GM19240 (cell line): ENCODE data around the gene OSBPL3.
A peak's percentile ranks its signal among the peaks of the same experiment; 100 is the strongest.
"Not testable (repeated sequence)": the region's sequence is repeated elsewhere in the genome, so short reads cannot be mapped to it uniquely, and the experiment has no call there.

ENCODE experiments used
- DNase-seq: peaks from one replicate; pipeline ENCODE4 v3.0.0; 2011; ENCODE audit warnings: low spot score; ENCODE audit not compliant: insufficient read length

Gene OSBPL3

DNA sequence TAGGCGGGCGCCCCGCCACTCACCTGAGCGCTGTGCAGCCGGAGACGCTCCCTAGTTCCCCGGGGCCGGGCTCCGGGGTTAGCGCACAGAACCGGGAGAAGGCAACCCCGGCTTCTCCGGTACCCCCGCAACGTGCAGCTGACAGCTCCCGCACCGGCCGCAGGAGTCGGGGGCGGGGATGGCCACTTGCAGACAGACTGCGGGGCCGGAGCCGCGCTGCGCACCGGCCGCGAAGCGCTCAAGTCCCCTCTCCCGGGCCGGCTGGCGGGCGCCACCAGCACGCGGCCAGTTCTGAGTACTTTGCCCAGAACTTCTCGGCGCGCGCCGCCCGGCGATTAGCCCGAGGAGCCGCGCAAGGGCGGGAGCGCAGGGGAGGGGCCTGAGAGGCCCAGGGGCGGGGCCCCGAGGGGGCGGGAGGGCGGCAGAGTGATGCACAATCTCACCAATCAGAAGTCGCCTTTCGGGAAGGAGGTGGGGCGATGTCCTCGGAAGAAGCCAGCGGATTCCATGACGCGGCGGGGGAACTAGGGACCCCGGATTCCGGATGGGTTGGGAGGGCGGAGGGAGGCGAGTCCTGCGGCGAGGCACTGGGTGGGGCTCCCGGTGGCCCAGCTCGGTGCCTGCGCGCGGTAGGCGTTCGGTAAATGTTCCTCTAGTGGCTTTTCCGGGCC, at the start of gene OSBPL3:
TSS of gene OSBPL3 (minus strand) at position 316 of the 671 bp plus-strand sequence. CDS start 87,706 bp downstream, outside the sequence.
- DNase-seq = peak; percentile 31

DNA sequence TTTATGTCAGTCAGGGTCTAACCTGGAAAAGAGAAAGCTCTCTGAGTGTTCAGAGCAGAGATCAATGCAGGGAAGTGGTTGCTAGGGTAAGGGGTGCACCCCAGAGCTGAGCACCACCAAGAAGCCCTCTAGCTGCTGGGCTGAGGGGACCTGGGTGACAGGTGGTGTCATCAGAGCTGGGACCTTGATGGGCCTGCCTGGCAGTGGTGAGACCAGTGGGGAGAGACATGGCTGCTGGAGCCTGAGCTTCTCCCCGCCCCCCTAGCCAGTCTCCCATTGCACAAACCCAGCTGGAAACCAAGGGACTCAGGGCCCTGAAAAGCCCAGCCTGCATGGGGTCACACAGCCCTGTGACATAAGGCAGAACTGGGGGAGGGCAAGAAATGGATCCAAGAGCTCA, 49.1 kb upstream of the OSBPL3 start:
- DNase-seq = no peak

- DNase-seq = no peak
Measured at GRCh38 chr7:25028370-25029021, 48.5 kb upstream of the OSBPL3 start.

DNA sequence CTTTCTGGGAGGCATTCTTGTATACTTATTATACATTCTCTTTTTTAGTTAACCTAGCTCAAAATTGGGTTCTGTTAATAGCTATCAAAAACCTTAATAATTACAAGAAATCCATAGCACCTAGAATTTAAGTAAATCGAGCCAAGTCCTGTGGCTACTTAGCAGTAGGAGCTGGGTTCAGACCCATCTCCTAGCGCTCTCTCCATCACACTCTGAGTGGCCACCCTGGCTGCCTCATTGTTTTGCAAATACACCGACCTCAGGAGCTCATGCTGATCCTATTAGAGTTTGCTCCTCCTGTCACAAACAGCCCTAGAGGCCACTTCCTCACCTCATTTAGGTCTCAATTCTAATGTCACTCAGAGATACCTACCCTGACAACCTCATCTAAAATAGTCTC, 46.2 kb upstream of the OSBPL3 start:
- no peak for DNase-seq

- DNase-seq = no peak
Measured at GRCh38 chr7:25025218-25025671, 45.3 kb upstream of the OSBPL3 start.

DNA sequence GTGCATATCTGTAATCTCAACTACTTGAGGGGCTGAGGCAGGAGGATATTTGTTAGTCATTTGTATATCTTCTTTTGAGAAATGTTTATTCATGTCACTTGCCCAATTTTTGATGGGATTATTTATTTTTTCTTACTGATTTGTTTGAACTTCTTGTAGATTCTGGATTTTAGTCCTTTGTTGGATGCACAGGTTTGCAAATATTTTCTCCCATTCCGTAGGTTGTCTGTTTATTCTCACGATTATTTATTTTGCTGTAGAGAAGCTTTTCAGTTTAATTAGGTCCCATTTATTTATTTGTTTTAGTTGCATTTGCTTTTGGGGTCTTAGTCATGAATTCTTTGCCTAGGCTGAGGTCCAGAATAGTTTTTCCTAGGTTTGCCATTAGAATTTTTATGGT, 44.1 kb upstream of the OSBPL3 start:
- DNase-seq = no peak

- not testable (repeated sequence) for DNase-seq
Measured at GRCh38 chr7:25017671-25018070, 37.7 kb upstream of the OSBPL3 start.

GRCh38 chr7:25014756-25015155, 34.8 kb upstream of the OSBPL3 start:
- no peak for DNase-seq

GRCh38 chr7:25012710-25013109, 32.7 kb upstream of the OSBPL3 start:
- DNase-seq = not testable (repeated sequence)

- DNase-seq = no peak
Measured at GRCh38 chr7:25012254-25012653, 32.3 kb upstream of the OSBPL3 start.

DNA sequence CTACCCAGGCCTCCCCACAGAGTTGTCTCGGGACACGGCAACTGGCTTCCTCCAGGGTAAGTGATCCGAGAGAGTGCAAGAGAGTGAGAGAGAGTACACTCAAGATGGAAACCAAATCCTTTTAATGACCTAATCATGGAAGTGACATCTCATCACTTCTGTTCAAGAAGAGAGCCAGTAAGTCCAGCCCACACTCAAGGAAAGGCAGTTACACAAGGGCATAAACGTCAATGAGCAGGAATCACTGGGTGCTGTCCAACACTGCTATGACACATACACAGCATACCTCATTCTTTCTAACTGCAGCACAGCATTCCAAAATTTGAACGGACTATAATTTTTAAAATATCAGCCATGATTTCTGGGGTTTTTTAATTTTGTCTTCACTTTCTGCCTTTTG, 29.3 kb upstream of the OSBPL3 start:
- no peak for DNase-seq

GRCh38 chr7:25007668-25008067, 27.7 kb upstream of the OSBPL3 start:
- no peak for DNase-seq

GRCh38 chr7:25006276-25006675, 26.3 kb upstream of the OSBPL3 start:
- no peak for DNase-seq

DNA sequence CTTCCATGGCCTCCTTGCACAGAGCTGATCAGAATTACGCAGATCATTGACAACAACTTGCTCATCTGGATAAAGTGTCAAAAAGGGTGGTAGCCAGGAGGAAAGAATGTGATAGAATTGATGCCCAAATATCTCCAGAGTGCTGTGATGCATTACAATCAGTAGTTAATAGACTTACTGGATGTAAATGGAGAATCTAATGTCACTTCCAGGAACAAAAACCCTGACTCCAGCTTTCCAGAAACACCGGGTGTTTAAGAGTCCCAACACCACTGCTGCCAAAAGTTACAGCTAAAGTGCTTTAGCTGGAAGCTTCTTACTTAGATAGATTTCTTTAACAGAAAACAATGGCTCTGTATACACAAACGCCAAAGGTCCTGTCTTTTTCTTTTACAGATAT, 25.7 kb upstream of the OSBPL3 start:
- DNase-seq = no peak

DNA sequence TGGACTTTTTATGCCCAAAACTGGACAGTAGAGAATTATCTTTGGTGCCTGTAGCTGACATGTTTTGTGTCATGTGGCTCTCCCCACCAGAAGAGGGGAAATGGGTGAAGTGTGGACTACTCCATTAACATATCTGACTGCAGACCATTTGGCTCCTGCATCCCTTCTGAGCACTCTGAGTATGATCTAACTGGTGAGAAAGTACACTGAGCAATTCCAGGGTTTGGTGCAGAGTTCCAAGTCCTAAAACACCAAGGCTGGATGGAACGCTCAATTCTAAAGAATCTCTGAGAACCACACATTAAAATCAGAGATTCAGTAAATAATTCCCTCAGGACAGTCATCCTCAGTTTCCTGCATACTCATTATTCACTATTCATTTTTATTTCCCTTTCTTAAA, 22.8 kb upstream of the OSBPL3 start:
- DNase-seq = no peak

- no peak for DNase-seq
Measured at GRCh38 chr7:24995466-24995865, 15.5 kb upstream of the OSBPL3 start.

DNA sequence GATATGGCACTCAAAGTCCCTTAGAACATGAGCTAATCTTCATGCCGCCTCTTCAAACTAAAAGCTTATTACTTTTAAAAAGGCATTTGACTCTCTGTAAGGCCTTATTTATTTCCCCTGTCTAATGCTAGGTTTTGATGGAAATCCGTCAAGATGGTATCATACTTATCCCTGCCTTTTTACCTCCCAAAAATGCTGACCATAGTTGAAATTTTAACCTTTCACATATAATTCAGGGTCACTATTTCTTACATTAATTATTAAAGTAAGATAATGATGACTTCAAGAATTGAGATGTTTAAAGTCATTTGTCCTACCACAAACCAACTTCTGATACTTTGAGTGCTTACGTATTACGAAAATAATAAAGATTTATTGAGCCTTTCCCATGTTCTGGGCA, 12.3 kb upstream of the OSBPL3 start:
- no peak for DNase-seq

DNA sequence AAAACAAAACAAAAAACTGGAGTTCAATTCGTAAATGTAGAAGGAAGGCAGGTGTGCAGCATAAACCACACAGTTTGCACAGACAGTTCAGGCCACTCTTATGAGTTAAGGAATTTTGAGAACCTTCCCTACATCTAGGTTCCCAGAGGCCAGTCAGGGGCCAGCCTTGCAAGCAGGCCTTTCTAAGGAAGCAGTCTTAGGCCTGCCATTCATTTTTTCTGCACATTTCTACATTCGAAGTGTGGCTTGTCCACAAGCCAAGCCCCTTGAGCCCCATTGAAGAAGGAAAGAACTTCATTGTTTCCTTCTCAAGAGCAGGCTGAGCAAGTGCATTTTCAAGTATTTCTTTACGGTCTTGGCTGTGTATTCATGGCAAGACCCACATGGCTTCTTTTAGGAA, 11.4 kb upstream of the OSBPL3 start:
- no peak for DNase-seq

DNA sequence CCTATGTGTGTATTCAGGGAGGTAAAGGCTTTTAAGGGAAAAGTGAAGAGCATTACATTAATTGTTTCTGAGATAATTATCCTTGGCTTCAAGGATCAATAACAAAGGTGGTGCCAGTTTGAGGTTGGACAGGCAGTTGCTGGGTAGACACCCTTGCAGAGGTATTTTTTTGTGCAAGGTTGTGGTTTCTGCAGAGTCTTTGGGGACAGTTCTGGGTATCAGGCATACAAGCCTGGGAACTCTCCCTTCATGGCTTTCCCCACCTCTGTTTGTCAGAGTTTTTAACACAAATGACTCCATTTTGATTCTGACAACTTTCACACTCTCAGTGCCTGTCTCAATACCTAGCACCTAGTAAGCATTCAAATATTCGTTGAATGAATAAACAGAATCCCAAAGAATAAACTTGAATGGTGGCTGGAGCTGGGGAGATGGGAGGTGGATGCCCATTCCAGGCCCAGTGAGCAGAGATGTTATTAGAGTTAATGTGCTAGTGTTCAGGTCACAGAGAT, 7.4 kb upstream of the OSBPL3 start:
- no peak for DNase-seq

DNA sequence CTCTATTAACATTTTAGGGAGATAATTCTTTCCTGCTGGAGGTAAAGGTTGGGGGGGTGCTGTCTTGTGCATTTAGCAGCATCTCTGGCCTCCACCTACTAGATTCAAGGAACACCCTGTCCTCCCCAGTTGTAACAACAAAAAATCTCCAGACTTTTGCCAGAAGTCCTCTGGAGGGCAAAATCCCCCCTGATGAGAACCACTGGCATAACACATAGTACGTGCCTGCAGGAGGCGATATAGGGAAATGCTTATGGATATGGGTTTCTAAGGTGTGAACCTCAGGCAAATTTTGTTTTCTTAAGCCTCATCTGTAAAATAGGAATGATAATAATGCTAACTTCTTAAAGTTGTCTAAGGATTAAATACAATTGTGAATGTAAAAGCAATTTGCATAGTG, 2.9 kb upstream of the OSBPL3 start:
- no peak for DNase-seq

GRCh38 chr7:24981171-24981951, 1.4 kb upstream of the OSBPL3 start:
- no peak for DNase-seq

DNA sequence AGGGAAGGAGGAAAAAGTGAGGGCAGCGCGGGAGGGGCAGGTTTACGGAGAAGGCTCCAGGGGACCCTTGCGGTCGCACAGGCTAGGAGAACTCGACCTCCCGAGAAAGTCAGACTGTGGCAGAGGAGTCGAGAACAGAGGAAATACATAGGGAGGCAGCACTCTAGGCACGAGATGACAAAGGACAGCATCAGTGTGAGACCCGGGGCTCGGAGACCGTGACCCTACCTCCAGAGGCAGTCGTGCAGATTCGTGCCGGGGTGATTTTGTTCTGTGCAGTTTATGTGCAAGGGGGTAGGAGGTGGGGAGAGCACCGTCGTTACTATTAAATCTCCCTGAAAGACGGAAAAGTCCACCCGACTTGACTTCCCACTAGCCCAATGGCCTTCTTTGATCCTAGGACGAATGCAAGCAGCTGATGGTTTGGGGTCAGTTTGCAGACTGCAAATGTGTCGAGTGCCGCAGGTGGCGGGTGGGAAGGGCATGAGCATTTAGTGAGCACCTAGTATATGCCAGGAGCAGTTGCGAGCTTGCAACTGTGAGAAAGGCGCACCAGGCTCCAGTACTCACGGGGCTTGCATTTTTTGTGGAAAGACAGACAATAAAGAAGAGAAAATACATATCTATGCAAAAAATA, 674 bp upstream of the OSBPL3 start:
- no peak for DNase-seq
